Measurements from ENCODE around the gene TULP1.

DNA sequence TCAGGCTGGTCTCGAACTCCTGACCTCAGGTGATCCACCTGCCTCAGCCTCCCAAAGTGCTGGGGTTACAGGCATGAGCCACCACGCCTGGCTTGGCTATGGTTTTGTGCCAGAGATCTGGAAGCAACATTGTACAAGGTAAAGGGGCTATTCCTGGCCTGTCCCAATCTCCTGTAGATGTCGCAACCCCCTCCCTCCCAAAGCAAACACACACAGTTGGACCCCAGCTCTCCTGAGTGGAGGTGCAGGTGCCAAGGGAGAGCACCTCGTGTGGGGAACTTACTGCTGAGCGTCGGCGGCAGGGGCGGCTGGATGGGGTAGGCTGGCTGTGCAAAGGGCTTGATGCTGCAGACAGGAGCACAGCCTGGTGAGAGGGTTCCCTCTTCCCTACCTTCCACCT, 35.7 kb downstream of the TULP1 start:
- TF ChIP-seq YY1 (IDR thresholded peaks at IDR 0.05; ENCODE audit: low read depth): no peak
- no peak for TF ChIP-seq RAD21 (IDR thresholded peaks at IDR 0.05; ENCODE audit: low read depth)
- TF ChIP-seq EP300 (IDR thresholded peaks at IDR 0.05; ENCODE audit: borderline replicate concordance): no peak
- TF ChIP-seq, protein P1, sequence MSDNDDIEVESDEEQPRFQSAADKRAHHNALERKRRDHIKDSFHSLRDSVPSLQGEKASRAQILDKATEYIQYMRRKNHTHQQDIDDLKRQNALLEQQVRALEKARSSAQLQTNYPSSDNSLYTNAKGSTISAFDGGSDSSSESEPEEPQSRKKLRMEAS (IDR thresholded peaks at IDR 0.05): no peak
- TF ChIP-seq, protein P2, sequence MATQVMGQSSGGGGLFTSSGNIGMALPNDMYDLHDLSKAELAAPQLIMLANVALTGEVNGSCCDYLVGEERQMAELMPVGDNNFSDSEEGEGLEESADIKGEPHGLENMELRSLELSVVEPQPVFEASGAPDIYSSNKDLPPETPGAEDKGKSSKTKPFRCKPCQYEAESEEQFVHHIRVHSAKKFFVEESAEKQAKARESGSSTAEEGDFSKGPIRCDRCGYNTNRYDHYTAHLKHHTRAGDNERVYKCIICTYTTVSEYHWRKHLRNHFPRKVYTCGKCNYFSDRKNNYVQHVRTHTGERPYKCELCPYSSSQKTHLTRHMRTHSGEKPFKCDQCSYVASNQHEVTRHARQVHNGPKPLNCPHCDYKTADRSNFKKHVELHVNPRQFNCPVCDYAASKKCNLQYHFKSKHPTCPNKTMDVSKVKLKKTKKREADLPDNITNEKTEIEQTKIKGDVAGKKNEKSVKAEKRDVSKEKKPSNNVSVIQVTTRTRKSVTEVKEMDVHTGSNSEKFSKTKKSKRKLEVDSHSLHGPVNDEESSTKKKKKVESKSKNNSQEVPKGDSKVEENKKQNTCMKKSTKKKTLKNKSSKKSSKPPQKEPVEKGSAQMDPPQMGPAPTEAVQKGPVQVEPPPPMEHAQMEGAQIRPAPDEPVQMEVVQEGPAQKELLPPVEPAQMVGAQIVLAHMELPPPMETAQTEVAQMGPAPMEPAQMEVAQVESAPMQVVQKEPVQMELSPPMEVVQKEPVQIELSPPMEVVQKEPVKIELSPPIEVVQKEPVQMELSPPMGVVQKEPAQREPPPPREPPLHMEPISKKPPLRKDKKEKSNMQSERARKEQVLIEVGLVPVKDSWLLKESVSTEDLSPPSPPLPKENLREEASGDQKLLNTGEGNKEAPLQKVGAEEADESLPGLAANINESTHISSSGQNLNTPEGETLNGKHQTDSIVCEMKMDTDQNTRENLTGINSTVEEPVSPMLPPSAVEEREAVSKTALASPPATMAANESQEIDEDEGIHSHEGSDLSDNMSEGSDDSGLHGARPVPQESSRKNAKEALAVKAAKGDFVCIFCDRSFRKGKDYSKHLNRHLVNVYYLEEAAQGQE (IDR thresholded peaks at IDR 0.05; ENCODE audit: low read depth): no peak
- no peak for TF ChIP-seq NFIC (IDR thresholded peaks at IDR 0.05)
- TF ChIP-seq TAF1 (IDR thresholded peaks at IDR 0.05; ENCODE audit: low read depth): no peak

Data from Ishikawa (cell line).